Stimulated activated CD8-positive, alpha-beta memory T cell treated with anti-CD3 and anti-CD28 coated beads, Interleukin-15, amount 100 ng/mL, for 24 hours (primary cell): Measurements from ENCODE around the gene FGF3.

Source experiments
- DNase-seq: peaks from one replicate; pipeline ENCODE4 v3.0.0-alpha.2; 2020; ENCODE audit warnings: low read depth

FGF3 gene

GRCh38 chr11:69803604-69804218 lies 15.5 kb downstream of the FGF3 start:
- DNase-seq = no peak

- DNase-seq = no peak
These were observed 16.2 kb downstream of the FGF3 start for GRCh38 chr11:69803022-69803421.

GRCh38 chr11:69802590-69802989 lies 16.6 kb downstream of the FGF3 start:
- DNase-seq = no peak

GRCh38 chr11:69801513-69802335 lies 17.5 kb downstream of the FGF3 start:
- peak; percentile 7 for DNase-seq

GRCh38 chr11:69800278-69800677 lies 18.9 kb downstream of the FGF3 start:
- DNase-seq = no peak

- no peak for DNase-seq
These were observed 19.6 kb downstream of the FGF3 start for GRCh38 chr11:69799582-69799981.

GRCh38 chr11:69799097-69799496 lies 20.1 kb downstream of the FGF3 start:
- no peak for DNase-seq

- no peak for DNase-seq
These were observed 21.3 kb downstream of the FGF3 start for GRCh38 chr11:69797737-69798528.

- DNase-seq = no peak
These were observed 22.1 kb downstream of the FGF3 start for GRCh38 chr11:69797156-69797555.

GRCh38 chr11:69796063-69796462 lies 23.2 kb downstream of the FGF3 start:
- DNase-seq = no peak

GRCh38 chr11:69791276-69792180 lies 27.7 kb downstream of the FGF3 start:
- DNase-seq = no peak

GRCh38 chr11:69788956-69789355 lies 30.3 kb downstream of the FGF3 start:
- DNase-seq = no peak

GRCh38 chr11:69787906-69788305 lies 31.3 kb downstream of the FGF3 start:
- no peak for DNase-seq

GRCh38 chr11:69787457-69787856 lies 31.8 kb downstream of the FGF3 start:
- DNase-seq = no peak

- DNase-seq = no peak
These were observed 38.0 kb downstream of the FGF3 start for GRCh38 chr11:69781241-69781640.

- no peak for DNase-seq
These were observed 40.8 kb downstream of the FGF3 start for GRCh38 chr11:69778373-69778772.

GRCh38 chr11:69775163-69775755 lies 44.0 kb downstream of the FGF3 start, which contains the start of gene FGF4:
FGF4 (minus strand) TSS chr11:69775341; CDS start chr11:69775084, 257 bp downstream.
- no peak for DNase-seq

- DNase-seq = no peak
These were observed 44.7 kb downstream of the FGF3 start for GRCh38 chr11:69774354-69775162.

GRCh38 chr11:69773626-69774353 lies 45.4 kb downstream of the FGF3 start:
- no peak for DNase-seq

GRCh38 chr11:69771466-69771865 lies 47.8 kb downstream of the FGF3 start:
- no peak for DNase-seq
